Activated CD4-positive, alpha-beta T cell treated with anti-CD3 and anti-CD28 coated beads, Interleukin-2, amount 10 ng/mL, durations not matched to agents 24 days and 14 days (primary cell): Measurements from ENCODE around the gene MICAL3. TPM values are rescaled to one million over a fixed set of nuclear protein-coding genes. Genes with fewer than 3 reads are reported as not detected.
A peak's percentile ranks its signal among the peaks of the same experiment; 100 is the strongest.
"Not testable (repeated sequence)": the region's sequence is repeated elsewhere in the genome, so short reads cannot be mapped to it uniquely, and the experiment has no call there.

Experiments used
- DNase-seq: peaks from one replicate; pipeline ENCODE4 v3.0.0; 2022
- H3K27ac Mint-ChIP-seq: one replicate; pipeline ENCODE4 v1.8.0; 2022; ENCODE audit warnings: mild to moderate bottlenecking, mixed read lengths
- H3K27me3 Mint-ChIP-seq: one replicate; pipeline ENCODE4 v1.8.0; 2022; ENCODE audit warnings: mixed read lengths
- H3K36me3 Mint-ChIP-seq: one replicate; pipeline ENCODE4 v1.8.0; 2022; ENCODE audit warnings: low read depth, mild to moderate bottlenecking, mixed read lengths
- H3K4me1 Mint-ChIP-seq: one replicate; pipeline ENCODE4 v1.8.0; 2021; ENCODE audit warnings: mixed read lengths
- H3K4me3 Mint-ChIP-seq: one replicate; pipeline ENCODE4 v1.8.0; 2022; ENCODE audit warnings: mild to moderate bottlenecking, moderate library complexity, mixed read lengths
- H3K9me3 Mint-ChIP-seq: one replicate; pipeline ENCODE4 v1.8.0; 2021; ENCODE audit warnings: mixed read lengths
- intact Hi-C: fragments of 100-400 bp; cut with micrococcal nuclease; formaldehyde crosslinking; loops from one replicate; pipeline ENCODE4 v1.15.1; 2023
- total RNA-seq: library from RNA; stranded (reverse); gene quantifications from 2 replicates; pipeline ENCODE4 v1.2.3, GENCODE V29; 2022

MICAL3 gene
- total RNA-seq, 1 donor from 2014 or later, result 51.2 TPM

DNA sequence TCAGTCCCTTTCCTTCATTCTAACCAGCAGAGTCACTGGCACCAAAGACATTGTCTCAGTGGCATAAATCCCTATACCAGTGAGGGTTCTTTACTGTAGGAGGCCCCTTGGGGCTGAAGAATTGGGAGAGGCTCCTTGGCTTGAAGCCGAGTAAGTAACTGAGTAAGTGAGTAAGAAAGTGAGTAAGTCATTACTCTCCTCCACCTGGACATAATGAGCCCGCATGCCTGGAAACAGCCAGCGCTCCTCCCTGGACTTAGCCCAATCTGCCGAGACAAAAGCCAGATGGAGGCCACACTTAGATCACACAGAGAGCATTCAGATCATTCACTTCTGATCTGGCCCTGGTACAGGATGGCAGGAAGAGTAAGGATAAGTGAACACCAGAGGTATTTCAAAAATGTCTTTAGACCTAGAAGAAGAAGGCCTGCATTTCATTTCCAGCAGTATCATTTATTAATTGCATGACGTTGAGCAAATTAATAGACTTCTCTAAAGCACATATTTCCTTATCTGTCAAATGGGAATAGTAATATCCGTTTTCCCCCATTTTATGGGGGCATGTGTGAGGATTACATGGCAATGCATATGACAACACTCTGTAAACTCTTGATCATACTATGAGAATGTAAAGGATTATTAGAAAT lies 8.2 kb upstream of the MICAL3 start:
- H3K27me3 Mint-ChIP-seq, result peaks cover 14% of the 10 kb centered on the region

DNA sequence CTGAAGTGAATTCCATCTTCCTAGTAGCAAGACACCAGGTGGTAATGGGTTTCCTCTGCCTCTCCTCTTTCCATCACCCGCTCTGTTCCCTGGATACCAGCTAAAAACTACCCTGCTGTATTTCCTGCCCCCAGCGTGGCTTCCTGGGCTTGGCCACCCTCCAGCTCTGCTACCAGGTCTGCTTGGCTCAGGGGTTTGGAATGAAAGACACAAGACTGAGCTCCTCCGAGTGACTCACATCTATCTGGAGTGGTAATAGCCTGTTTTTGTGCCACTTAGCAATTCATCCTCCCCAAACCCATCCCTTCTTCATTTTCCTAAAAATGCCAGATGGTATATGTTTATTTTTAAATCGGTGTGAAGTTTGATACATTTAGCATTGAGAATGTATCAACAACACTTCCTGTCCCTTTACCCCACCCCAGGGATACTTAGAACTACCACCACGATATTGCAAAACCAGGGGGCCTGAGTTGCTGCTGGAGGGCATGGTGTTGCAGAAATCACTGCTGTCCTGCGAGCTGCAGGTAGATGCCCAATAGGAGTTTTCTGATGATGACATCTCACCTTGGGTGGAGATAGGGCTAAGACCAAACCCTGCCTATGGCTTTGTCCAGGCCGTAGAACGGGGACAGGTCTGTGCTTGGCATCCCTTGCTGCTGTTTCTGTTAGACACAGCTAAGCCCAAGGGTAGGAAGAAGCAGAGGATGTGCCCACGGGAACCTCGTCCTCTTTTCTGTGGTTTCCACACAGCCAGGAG lies 7.5 kb upstream of the MICAL3 start:
- no peak for DNase-seq
- peaks cover 21% of the 10 kb centered on the region for H3K27me3 Mint-ChIP-seq
- intact Hi-C loops, result no loop called here
- no peak overlapping the region for H3K4me3 Mint-ChIP-seq
- no peaks in the 10 kb centered on the region for H3K9me3 Mint-ChIP-seq
- no peaks in the 10 kb centered on the region for H3K36me3 Mint-ChIP-seq
- H3K4me1 Mint-ChIP-seq, result no peaks in the 10 kb centered on the region
- H3K27ac Mint-ChIP-seq, result no peak overlapping the region

More for the DNA sequence above, 8.2 kb upstream of the MICAL3 start:
- Mint-ChIP-seq H3K27ac (no peak overlapping the region), H3K4me3 (no peak overlapping the region), H3K36me3 (no peaks in the 10 kb centered on the region), H3K9me3 (no peaks in the 10 kb centered on the region), H3K4me1 (no peaks in the 10 kb centered on the region)
- intact Hi-C loops, result no loop called here
- no peak for DNase-seq

DNA sequence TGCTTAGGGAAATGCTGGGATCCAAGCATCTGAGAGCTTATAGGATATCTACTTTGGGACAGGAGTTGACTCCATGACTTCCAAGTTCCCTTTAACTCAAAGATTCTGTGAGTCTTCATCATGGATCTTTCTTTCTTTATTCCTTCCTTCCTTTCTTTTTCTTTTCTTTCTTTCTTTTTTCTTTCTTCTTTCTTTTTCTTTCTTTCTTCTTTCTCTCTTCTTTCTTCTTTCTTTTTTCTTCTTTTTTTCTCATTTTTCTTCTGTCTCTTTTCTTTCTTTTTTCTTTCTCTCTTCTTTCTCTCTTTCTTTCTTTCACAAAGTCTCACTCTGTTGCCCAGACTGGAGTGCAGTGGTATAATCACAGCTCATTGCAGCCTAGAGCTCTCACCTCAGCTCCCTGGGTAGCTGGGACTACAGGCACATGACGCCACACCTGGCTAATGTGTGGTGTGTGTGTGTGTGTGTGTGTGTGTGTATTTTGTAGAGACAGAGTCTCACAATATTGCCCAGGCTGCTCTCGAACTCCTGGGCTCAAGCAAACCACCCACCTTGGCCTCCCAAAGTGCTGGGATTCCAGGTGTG lies 5.4 kb upstream of the MICAL3 start:
- Mint-ChIP-seq H3K27ac (no peak overlapping the region), H3K4me1 (peaks cover 4% of the 10 kb centered on the region), H3K4me3 (no peak overlapping the region), H3K36me3 (no peaks in the 10 kb centered on the region), H3K27me3 (peaks cover 41% of the 10 kb centered on the region), H3K9me3 (no peaks in the 10 kb centered on the region)
- DNase-seq, result no peak
- intact Hi-C loops, result loop anchor here (10.0 kb wide), 2 partner anchors 55 to 115 kb away; no protein-coding TSS in a partner anchor

DNA sequence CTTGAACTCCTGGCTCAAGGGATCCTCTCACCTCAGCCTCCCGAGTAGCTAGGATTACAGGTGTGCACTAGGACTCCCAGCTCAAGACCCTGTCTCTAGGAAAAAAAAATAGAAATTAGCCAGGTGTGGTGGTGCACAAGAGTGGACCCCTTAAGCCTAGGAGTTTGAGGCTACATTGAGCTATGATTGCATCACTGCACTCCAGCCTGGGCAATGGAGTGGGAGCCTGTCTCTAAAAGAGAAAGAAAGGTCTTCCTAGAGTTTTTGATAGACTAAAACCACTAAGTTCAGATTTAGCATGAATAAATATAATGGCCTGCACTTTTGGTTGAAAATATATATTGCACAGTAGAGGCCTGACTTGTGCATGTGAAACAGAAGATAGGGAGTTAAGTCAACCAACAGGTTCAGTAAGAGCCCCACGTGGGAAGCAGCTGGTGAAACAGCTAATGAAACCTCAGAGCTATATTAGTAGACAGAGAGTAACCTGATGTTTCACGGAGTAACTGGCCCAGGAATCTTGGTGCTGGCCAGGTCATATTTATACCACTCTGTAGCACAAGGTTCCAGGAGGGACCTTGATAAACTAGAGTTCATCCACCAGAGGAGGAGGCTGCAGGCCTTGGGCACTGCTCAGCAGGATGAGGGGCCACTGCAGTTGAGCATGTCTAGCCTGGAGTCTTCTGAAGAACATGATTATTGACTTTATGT lies 4.6 kb upstream of the MICAL3 start:
- no peak overlapping the region for H3K27ac Mint-ChIP-seq

DNA sequence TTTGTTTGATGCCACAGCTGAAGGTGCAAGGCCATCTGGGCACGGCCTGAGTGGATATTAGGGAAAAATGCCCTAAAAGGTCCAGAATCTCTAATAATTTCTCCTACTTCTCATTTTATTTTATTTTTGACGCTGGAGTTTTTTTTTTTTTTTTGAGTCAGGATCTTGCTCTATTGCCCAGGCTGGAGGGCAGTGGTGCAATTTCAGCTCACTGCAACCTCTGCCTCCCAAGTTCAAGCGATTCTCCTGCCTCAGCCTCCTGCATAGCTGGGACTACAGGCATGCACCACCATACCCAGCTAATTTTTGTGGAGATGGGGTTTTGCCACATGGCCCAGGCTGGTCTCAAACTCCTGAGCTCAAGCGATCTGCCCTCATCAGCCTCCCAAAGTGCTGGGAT lies 1.5 kb upstream of the MICAL3 start:
- not testable (repeated sequence) for H3K4me3 Mint-ChIP-seq, H3K36me3 Mint-ChIP-seq, DNase-seq, H3K27ac Mint-ChIP-seq, H3K9me3 Mint-ChIP-seq
- intact Hi-C loops, result loop anchor here (10.0 kb wide), 2 partner anchors 51 to 111 kb away; no protein-coding TSS in a partner anchor
- Mint-ChIP-seq H3K4me1 (peaks cover 13% of the 10 kb centered on the region), H3K27me3 (peaks cover 68% of the 10 kb centered on the region)

More for the DNA sequence above, 4.6 kb upstream of the MICAL3 start:
- no peak for DNase-seq
- no peaks in the 10 kb centered on the region for H3K36me3 Mint-ChIP-seq
- intact Hi-C loops, result loop anchor here (10.0 kb wide), 2 partner anchors 54 to 114 kb away; no protein-coding TSS in a partner anchor
- no peaks in the 10 kb centered on the region for H3K9me3 Mint-ChIP-seq
- no peak overlapping the region for H3K4me3 Mint-ChIP-seq
- H3K27me3 Mint-ChIP-seq, result peaks cover 44% of the 10 kb centered on the region
- peaks cover 7% of the 10 kb centered on the region for H3K4me1 Mint-ChIP-seq

DNA sequence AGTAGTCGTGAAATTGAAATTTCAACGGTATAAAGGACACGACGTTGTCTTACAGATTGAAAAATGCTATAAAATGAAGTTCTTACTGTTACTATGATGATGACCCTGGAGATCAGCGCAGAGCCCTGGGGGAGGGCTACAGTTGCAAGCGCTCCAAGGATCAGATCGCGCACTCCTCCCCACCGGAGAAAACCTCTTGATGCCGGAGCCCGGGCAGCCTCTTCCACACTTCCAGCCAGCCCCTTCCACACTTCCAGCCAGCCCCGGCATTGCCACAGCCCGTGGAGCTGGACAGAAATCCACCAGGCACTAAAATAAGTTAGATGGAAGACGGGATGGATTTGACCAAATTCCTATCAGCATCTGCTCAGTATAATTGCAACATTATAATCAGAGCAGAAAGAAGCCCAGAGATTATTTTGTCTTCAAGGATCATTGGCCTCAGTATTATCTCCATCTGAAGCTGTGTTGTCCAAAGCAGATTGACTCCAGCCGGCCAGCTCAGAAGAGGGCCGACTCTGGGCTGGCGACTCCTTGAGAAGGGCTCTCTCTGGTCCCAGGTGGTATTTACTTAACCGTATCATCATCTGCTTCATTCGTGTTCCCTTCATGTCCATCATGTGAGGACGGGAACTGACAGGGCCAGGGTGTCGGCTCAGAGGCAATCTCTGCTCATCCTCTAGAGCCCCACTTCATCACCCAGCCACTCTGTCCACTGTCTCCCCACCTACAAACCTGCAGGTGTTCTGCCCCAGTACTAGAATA lies 777 bp upstream of the MICAL3 start:
- no peaks in the 10 kb centered on the region for H3K9me3 Mint-ChIP-seq
- H3K36me3 Mint-ChIP-seq, result no peaks in the 10 kb centered on the region
- H3K4me3 Mint-ChIP-seq, result peak overlapping the region; percentile 86
- peaks cover 65% of the 10 kb centered on the region for H3K27me3 Mint-ChIP-seq
- intact Hi-C loops, result loop anchor here (1.0 to 10.0 kb wide), 3 partner anchors 50 to 195 kb away; no protein-coding TSS in a partner anchor
- DNase-seq, result no peak
- no peak overlapping the region for H3K27ac Mint-ChIP-seq
- H3K4me1 Mint-ChIP-seq, result peaks cover 13% of the 10 kb centered on the region

DNA sequence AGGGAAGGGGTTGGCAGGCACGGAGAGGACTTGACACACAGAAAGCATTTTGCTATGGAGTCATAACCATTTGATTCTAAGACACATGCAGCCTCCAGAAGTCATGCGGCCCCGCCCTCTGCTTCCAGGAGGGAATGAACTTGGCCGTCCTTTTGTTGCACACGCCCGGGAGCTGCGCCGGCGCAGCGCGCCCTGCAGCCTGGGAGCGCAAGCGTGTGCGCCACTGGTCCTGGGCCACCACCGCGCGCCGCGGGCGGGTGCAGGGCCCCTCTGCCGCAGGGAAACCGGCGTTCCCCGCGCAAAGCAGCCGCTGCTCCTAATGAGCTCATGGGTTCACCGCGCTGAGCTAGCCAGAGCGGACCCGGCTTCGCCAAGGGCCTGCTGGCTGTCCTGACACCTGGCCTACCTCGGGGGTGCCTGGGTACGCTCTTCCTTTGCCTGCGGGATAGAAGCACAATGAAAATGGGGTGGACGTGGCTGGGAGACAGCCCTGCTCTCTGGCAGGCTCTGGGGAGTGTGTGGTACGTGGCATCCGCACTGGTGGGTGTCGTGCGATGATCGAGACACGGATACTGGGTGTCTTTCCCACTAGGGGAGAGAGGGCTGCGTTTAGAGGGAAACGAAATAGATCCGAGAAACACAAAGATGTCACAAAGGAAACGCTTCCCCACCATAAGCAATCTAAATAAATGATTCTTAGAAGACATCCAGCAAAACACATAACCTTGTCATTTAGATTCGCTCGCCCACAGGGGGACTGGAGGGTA lies 669 bp downstream of the MICAL3 start:
- H3K4me3 Mint-ChIP-seq, result peak overlapping the region; percentile 83
- peak; percentile 76 for DNase-seq
- peak overlapping the region; percentile 83 for H3K27ac Mint-ChIP-seq
- intact Hi-C loops, result loop anchor here (1.0 to 10.0 kb wide), 3 partner anchors 49 to 193 kb away; no protein-coding TSS in a partner anchor
- H3K9me3 Mint-ChIP-seq, result no peaks in the 10 kb centered on the region
- H3K36me3 Mint-ChIP-seq, result no peaks in the 10 kb centered on the region
- peaks cover 59% of the 10 kb centered on the region for H3K27me3 Mint-ChIP-seq
- H3K4me1 Mint-ChIP-seq, result peaks cover 13% of the 10 kb centered on the region

DNA sequence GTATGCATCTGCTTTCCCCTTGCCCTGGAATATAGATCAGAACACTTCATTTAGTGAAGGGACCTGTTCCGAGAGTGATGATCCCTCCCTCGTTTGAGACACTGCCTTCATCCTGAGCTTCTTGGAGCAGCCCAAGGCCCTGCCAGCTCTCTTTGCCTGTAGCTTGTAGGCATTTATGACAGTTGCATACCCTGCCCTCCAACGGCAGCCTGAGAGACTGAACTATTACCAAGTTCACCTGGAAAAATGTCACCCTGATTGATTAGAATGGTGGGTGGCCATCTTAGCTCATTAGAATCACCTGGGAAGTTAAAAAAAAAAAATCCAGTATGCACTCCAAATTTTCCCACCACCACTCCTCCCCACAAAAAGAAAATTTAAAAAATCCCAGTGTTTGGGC lies 1.5 kb downstream of the MICAL3 start:
- intact Hi-C loops, result loop anchor here (10.0 kb wide), 2 partner anchors 48 to 108 kb away; no protein-coding TSS in a partner anchor
- Mint-ChIP-seq H3K27me3 (peaks cover 56% of the 10 kb centered on the region), H3K4me3 (peak overlapping the region; percentile 83), H3K36me3 (no peaks in the 10 kb centered on the region), H3K9me3 (no peaks in the 10 kb centered on the region), H3K4me1 (peaks cover 13% of the 10 kb centered on the region), H3K27ac (no peak overlapping the region)
- no peak for DNase-seq

DNA sequence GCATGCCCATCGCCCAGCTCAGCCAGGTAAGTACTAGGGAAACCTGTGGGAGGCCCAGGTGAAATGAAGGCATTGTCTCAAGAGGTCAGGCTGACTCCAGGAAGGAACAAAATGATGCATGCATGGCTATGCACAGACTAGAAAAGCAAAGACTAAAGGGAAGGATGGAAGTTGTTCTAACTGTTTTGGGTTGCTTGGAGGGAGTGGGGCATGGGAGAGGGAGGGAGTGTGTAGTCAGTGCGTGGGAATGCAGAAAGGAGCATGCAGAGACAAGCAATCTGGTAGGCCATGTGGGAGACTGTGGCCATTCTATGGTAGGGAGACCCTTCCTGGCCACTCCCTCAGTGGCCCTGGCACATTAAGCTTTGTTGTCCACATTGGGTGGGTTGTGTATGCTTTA lies 2.9 kb downstream of the MICAL3 start:
- H3K36me3 Mint-ChIP-seq, result no peaks in the 10 kb centered on the region
- no peak overlapping the region for H3K4me3 Mint-ChIP-seq
- H3K4me1 Mint-ChIP-seq, result peaks cover 13% of the 10 kb centered on the region
- intact Hi-C loops, result loop anchor here (10.0 kb wide), 2 partner anchors 47 to 107 kb away; no protein-coding TSS in a partner anchor
- peaks cover 44% of the 10 kb centered on the region for H3K27me3 Mint-ChIP-seq
- no peak for DNase-seq
- H3K9me3 Mint-ChIP-seq, result no peaks in the 10 kb centered on the region
- H3K27ac Mint-ChIP-seq, result no peak overlapping the region

DNA sequence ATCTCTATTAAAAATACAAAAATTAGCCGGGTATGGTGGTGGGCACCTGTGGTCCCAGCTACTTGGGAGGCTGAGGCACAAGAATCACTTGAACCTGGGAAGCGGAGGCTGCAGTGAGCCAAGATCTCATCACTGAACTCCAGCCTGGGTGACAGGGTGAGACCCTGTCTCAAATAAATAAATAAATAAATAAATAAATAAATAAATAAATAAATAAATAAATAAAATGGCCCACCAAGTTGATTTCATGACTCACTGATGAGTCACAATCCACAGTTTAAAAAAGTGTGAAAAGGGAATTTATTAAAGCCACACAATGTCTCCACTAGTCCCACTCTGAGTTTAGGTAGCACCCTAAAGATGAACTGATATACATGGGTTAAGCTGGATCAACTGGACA lies 3.6 kb downstream of the MICAL3 start:
- not testable (repeated sequence) for DNase-seq, H3K4me3 Mint-ChIP-seq
- intact Hi-C loops, result loop anchor here (10.0 kb wide), 2 partner anchors 46 to 106 kb away; no protein-coding TSS in a partner anchor

DNA sequence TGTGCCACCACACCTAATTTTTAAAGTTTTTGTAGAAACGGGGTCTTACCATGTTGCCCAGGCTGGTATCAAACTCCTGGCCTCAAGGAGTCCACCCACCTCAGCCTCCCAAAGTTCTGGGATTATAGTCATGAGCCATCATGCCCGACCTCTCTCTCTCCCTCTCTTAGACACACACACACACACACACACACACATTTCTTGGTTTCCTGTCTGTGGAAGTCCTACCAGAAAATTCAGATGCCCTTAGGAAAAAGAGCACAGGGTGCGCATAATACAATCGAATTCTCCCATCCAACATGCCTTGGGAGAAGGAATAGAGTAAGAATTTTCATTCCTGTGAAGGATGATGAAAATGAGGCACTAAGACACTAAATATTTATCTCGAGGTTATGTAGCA lies 10.4 kb downstream of the MICAL3 start:
- Mint-ChIP-seq H3K27me3 (peaks cover 6% of the 10 kb centered on the region), H3K27ac (no peak overlapping the region), H3K4me3 (no peak overlapping the region), H3K4me1 (no peaks in the 10 kb centered on the region), H3K9me3 (no peaks in the 10 kb centered on the region), H3K36me3 (no peaks in the 10 kb centered on the region)
- intact Hi-C loops, result no loop called here
- no peak for DNase-seq

More for the DNA sequence above, 3.6 kb downstream of the MICAL3 start:
- peaks cover 38% of the 10 kb centered on the region for H3K27me3 Mint-ChIP-seq
- peaks cover 13% of the 10 kb centered on the region for H3K4me1 Mint-ChIP-seq
- not testable (repeated sequence) for H3K9me3 Mint-ChIP-seq, H3K27ac Mint-ChIP-seq, H3K36me3 Mint-ChIP-seq

DNA sequence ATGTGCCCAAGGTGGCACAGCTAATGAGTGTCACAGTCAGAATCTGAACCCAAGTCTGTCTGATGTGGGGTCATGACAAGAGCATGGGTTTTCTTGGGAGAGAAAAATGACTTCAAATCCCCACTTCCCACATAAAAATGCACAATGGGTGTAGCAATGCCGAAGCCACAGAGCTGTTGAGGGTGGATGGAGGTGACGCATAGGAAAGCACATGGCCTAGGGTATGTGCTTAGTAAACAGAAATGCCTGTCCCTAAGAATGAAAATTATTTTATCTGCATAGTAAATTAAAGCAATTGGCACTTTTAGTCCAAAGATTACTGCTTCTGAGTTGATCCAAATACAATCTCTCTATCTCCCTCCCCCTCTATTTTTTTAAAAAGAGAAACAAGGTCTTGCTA lies 10.9 kb downstream of the MICAL3 start:
- Mint-ChIP-seq H3K36me3 (no peaks in the 10 kb centered on the region), H3K27me3 (peaks cover 6% of the 10 kb centered on the region), H3K27ac (no peak overlapping the region), H3K4me3 (no peak overlapping the region), H3K4me1 (no peaks in the 10 kb centered on the region), H3K9me3 (no peaks in the 10 kb centered on the region)
- intact Hi-C loops, result no loop called here
- DNase-seq, result no peak
